NOMO-1 (cell line): ENCODE data around the gene RAP1GAP.

Experiments used
- DNase-seq, 2 experiments: peaks; one replicate each; lab custom pipeline; 2025; ENCODE audit not compliant: unreplicated experiment in 2 of 2; lab: John Stamatoyannopoulos, UW

Gene RAP1GAP

GRCh38 chr1:21614419-21615115 lies 54.6 kb downstream of the RAP1GAP start:
- no peak for DNase-seq

GRCh38 chr1:21613072-21613867 lies 55.9 kb downstream of the RAP1GAP start:
- no peak for DNase-seq

- no peak for DNase-seq
Measured at GRCh38 chr1:21612057-21612456, 57.1 kb downstream of the RAP1GAP start.

GRCh38 chr1:21610989-21611785 lies 58.0 kb downstream of the RAP1GAP start:
- DNase-seq: no peak

- no peak for DNase-seq
Measured at GRCh38 chr1:21610027-21610426, 59.1 kb downstream of the RAP1GAP start.

GRCh38 chr1:21608798-21609197 lies 60.4 kb downstream of the RAP1GAP start:
- no peak for DNase-seq

- DNase-seq: peak in 1 of 2 experiments; percentile 12
Measured at GRCh38 chr1:21607549-21608529, 61.3 kb downstream of the RAP1GAP start.

GRCh38 chr1:21605964-21606705 lies 63.0 kb downstream of the RAP1GAP start:
- DNase-seq: no peak

GRCh38 chr1:21605012-21605715 lies 64.0 kb downstream of the RAP1GAP start:
- DNase-seq: no peak

GRCh38 chr1:21604208-21604957 lies 64.8 kb downstream of the RAP1GAP start:
- DNase-seq: no peak

- DNase-seq: no peak
Measured at GRCh38 chr1:21603177-21604138, 65.7 kb downstream of the RAP1GAP start.

GRCh38 chr1:21601278-21602048 lies 67.7 kb downstream of the RAP1GAP start:
- DNase-seq: no peak

- DNase-seq: no peak
Measured at GRCh38 chr1:21599402-21599801, 69.8 kb downstream of the RAP1GAP start.

GRCh38 chr1:21598904-21599303 lies 70.3 kb downstream of the RAP1GAP start:
- no peak for DNase-seq

GRCh38 chr1:21598417-21598816 lies 70.7 kb downstream of the RAP1GAP start:
- no peak for DNase-seq

GRCh38 chr1:21597753-21598152 lies 71.4 kb downstream of the RAP1GAP start:
- no peak for DNase-seq
